DMS79 treated with DMSO at 0.1 percent for 48 hours (cell line): ENCODE data around the gene HECTD1.
"Not testable (repeated sequence)": the region's sequence is repeated elsewhere in the genome, so short reads cannot be mapped to it uniquely, and the experiment has no call there.

ENCODE experiments used
- DNase-seq: peaks from one replicate; lab custom pipeline; 2025; lab: John Stamatoyannopoulos, UW

HECTD1 gene

GRCh38 chr14:31207755-31208545, at the start of gene HECTD1:
Gene HECTD1 (minus strand): TSS chr14:31207793. CDS start chr14:31205936, 1,857 bp downstream.
- peak; percentile 97 for DNase-seq

- no peak for DNase-seq
Measured at GRCh38 chr14:31257244-31257553, 49.6 kb upstream of the HECTD1 start.

GRCh38 chr14:31256534-31257243, 49.1 kb upstream of the HECTD1 start:
- no peak for DNase-seq

- DNase-seq = not testable (repeated sequence)
Measured at GRCh38 chr14:31255918-31256317, 48.3 kb upstream of the HECTD1 start.

- DNase-seq = no peak
Measured at GRCh38 chr14:31255286-31255685, 47.7 kb upstream of the HECTD1 start.

- DNase-seq = no peak
Measured at GRCh38 chr14:31253746-31254471, 46.3 kb upstream of the HECTD1 start.

- DNase-seq = no peak
Measured at GRCh38 chr14:31252865-31253264, 45.3 kb upstream of the HECTD1 start.

- DNase-seq = no peak
Measured at GRCh38 chr14:31251028-31251958, 43.7 kb upstream of the HECTD1 start.

GRCh38 chr14:31244626-31245025, 37.0 kb upstream of the HECTD1 start:
- DNase-seq = no peak

- DNase-seq = no peak
Measured at GRCh38 chr14:31243860-31244259, 36.3 kb upstream of the HECTD1 start.

GRCh38 chr14:31242161-31242940, 34.8 kb upstream of the HECTD1 start:
- DNase-seq = not testable (repeated sequence)

GRCh38 chr14:31241450-31242114, 34.0 kb upstream of the HECTD1 start:
- DNase-seq = no peak

- DNase-seq = no peak
Measured at GRCh38 chr14:31239741-31240140, 32.1 kb upstream of the HECTD1 start.

- DNase-seq = no peak
Measured at GRCh38 chr14:31235462-31235861, 27.9 kb upstream of the HECTD1 start.

- no peak for DNase-seq
Measured at GRCh38 chr14:31232081-31232480, 24.5 kb upstream of the HECTD1 start.

GRCh38 chr14:31231272-31231671, 23.7 kb upstream of the HECTD1 start:
- DNase-seq = not testable (repeated sequence)

GRCh38 chr14:31230573-31230958, 23.0 kb upstream of the HECTD1 start:
- no peak for DNase-seq

- no peak for DNase-seq
Measured at GRCh38 chr14:31229638-31230572, 22.3 kb upstream of the HECTD1 start.

GRCh38 chr14:31229009-31229408, 21.4 kb upstream of the HECTD1 start:
- no peak for DNase-seq
